H9 (cell line): Measurements from ENCODE around the gene RSPH9. TPM values are rescaled to one million over a fixed set of nuclear protein-coding genes. Genes with fewer than 3 reads are reported as not detected.

Experiments used
- DNase-seq: peaks from one replicate; pipeline ENCODE4 v3.0.0-alpha.2; 2017
- H2AFZ ChIP-seq: one replicate; pipeline ENCODE4 v1.6.1; 2013; ENCODE audit warnings: mild to moderate bottlenecking, low read length, control low read depth, moderate library complexity
- H2AK5ac ChIP-seq: 2 replicates; pipeline ENCODE4 v1.6.1; 2013; ENCODE audit warnings: low read length, control low read depth, mixed read lengths; ENCODE audit not compliant: insufficient read length
- H2BK120ac ChIP-seq: one replicate; pipeline ENCODE4 v1.6.1; 2013; ENCODE audit warnings: low read depth, mild to moderate bottlenecking, low read length, control low read depth, inconsistent platforms; ENCODE audit not compliant: poor library complexity, severe bottlenecking
- H2BK12ac ChIP-seq: 2 replicates; pipeline ENCODE4 v1.6.1; 2013; ENCODE audit warnings: low read length, control low read depth, mixed read lengths, low read depth; ENCODE audit not compliant: insufficient read length
- H2BK15ac ChIP-seq: 2 replicates; pipeline ENCODE4 v1.6.1; 2013; ENCODE audit warnings: low read depth, low read length, control low read depth
- H2BK20ac ChIP-seq: one replicate; pipeline ENCODE4 v1.6.1; 2013; ENCODE audit warnings: low read depth, mild to moderate bottlenecking, low read length, control low read depth, inconsistent platforms; ENCODE audit not compliant: poor library complexity, severe bottlenecking
- H2BK5ac ChIP-seq: 2 replicates; pipeline ENCODE4 v1.6.1; 2013; ENCODE audit warnings: low read length, control low read depth, mixed read lengths; ENCODE audit not compliant: insufficient read length
- H3K14ac ChIP-seq: 2 replicates; pipeline ENCODE4 v1.6.1; 2013; ENCODE audit warnings: low read length, control low read depth; ENCODE audit not compliant: insufficient read depth
- H3K18ac ChIP-seq: 2 replicates; pipeline ENCODE4 v1.6.1; 2013; ENCODE audit warnings: low read depth, mild to moderate bottlenecking, mixed read lengths, low read length, control low read depth; ENCODE audit not compliant: insufficient read length
- H3K23ac ChIP-seq: 2 replicates; pipeline ENCODE4 v1.6.1; 2013; ENCODE audit warnings: low read length, control low read depth, mixed read lengths, low read depth; ENCODE audit not compliant: insufficient read length
- H3K23me2 ChIP-seq: 2 replicates; pipeline ENCODE4 v1.6.1; 2013; ENCODE audit warnings: low read depth, mild to moderate bottlenecking, mixed read lengths, low read length, control low read depth; ENCODE audit not compliant: insufficient read length, poor library complexity, severe bottlenecking
- H3K27ac ChIP-seq: 2 replicates; pipeline ENCODE4 v1.5.1; 2013; ENCODE audit warnings: low read length, control low read depth, mixed read lengths, low read depth; ENCODE audit not compliant: insufficient read length
- H3K27me3 ChIP-seq: 2 replicates; pipeline ENCODE4 v1.6.1; 2013; ENCODE audit warnings: low read length, control low read depth, inconsistent platforms; ENCODE audit not compliant: insufficient read depth
- H3K4ac ChIP-seq: 2 replicates; pipeline ENCODE4 v1.6.1; 2013; ENCODE audit warnings: low read depth, mild to moderate bottlenecking, control low read depth, inconsistent platforms, low read length, moderate library complexity
- H3K4me1 ChIP-seq: 2 replicates; pipeline ENCODE4 v1.6.1; 2013; ENCODE audit warnings: low read length, control low read depth, inconsistent platforms; ENCODE audit not compliant: insufficient read depth
- H3K4me2 ChIP-seq: 2 replicates; pipeline ENCODE4 v1.6.1; 2013; ENCODE audit warnings: low read length, control low read depth, mixed read lengths; ENCODE audit not compliant: insufficient read length, insufficient read depth
- H3K56ac ChIP-seq: 2 replicates; pipeline ENCODE4 v1.6.1; 2013; ENCODE audit warnings: low read depth, mild to moderate bottlenecking, mixed read lengths, low read length, control low read depth; ENCODE audit not compliant: insufficient read length
- H3K79me1 ChIP-seq: 2 replicates; pipeline ENCODE4 v1.6.1; 2013; ENCODE audit warnings: low read depth, mild to moderate bottlenecking, moderate library complexity, low read length, control low read depth, inconsistent platforms; ENCODE audit not compliant: insufficient read depth, poor library complexity, severe bottlenecking
- H3K79me2 ChIP-seq: 2 replicates; pipeline ENCODE4 v1.6.1; 2013; ENCODE audit warnings: low read length, control low read depth, inconsistent platforms; ENCODE audit not compliant: insufficient read depth
- H3K9ac ChIP-seq: 2 replicates; pipeline ENCODE4 v1.6.1; 2013; ENCODE audit warnings: low read length, control low read depth, mixed read lengths; ENCODE audit not compliant: insufficient read length; ENCODE audit errors: extremely low read depth
- H3K9me3 ChIP-seq: one replicate; pipeline ENCODE4 v1.6.1; 2013; ENCODE audit warnings: low read depth, low read length, inconsistent platforms; ENCODE audit not compliant: control insufficient read depth
- H3T11ph ChIP-seq: one replicate; pipeline ENCODE4 v1.6.1; 2013; ENCODE audit warnings: mild to moderate bottlenecking, low read length, control low read depth, inconsistent platforms
- H4K20me1 ChIP-seq: one replicate; pipeline ENCODE4 v1.6.1; 2013; ENCODE audit not compliant: control insufficient read depth, insufficient read length, insufficient read depth
- H4K5ac ChIP-seq: 2 replicates; pipeline ENCODE4 v1.6.1; 2013; ENCODE audit warnings: low read depth, mild to moderate bottlenecking, mixed read lengths, low read length, control low read depth; ENCODE audit not compliant: insufficient read length
- H4K8ac ChIP-seq: replicated peaks from 2 replicates; pipeline ENCODE4 v1.6.1; 2013; ENCODE audit warnings: low read length, control low read depth, mixed read lengths, low read depth; ENCODE audit not compliant: insufficient read length
- H4K91ac ChIP-seq: 2 replicates; pipeline ENCODE4 v1.6.1; 2013; ENCODE audit warnings: low read depth, mild to moderate bottlenecking, moderate library complexity, mixed read lengths, low read length, control low read depth; ENCODE audit not compliant: insufficient read length
- H3K27ac Mint-ChIP-seq, 3 experiments: 2 replicates in 2 of 3; 3 replicates in 1 of 3; pipeline ENCODE4 v1.8.0; 2020 to 2021; ENCODE audit warnings: mixed read lengths in 3 of 3, mild to moderate bottlenecking in 1 of 3, moderate library complexity in 1 of 3
- H3K27me3 Mint-ChIP-seq: 2 replicates; pipeline ENCODE4 v1.8.0; 2021; ENCODE audit warnings: low read depth, mild to moderate bottlenecking, moderate library complexity, mixed read lengths
- H3K36me3 Mint-ChIP-seq, 3 experiments: 2 replicates in 2 of 3; 3 replicates in 1 of 3; pipeline ENCODE4 v1.8.0; 2020 to 2021; ENCODE audit warnings: low read depth in 3 of 3, mixed read lengths in 3 of 3; ENCODE audit not compliant: insufficient read depth in 1 of 3
- H3K4me1 Mint-ChIP-seq, 2 experiments: 2 replicates each; pipeline ENCODE4 v1.8.0; 2020; ENCODE audit warnings: mixed read lengths in 2 of 2
- H3K4me3 Mint-ChIP-seq, 2 experiments: 2 replicates in 1 of 2; 3 replicates in 1 of 2; pipeline ENCODE4 v1.8.0; 2020 to 2021; ENCODE audit warnings: mild to moderate bottlenecking in 2 of 2, mixed read lengths in 2 of 2, moderate library complexity in 1 of 2
- H3K9me3 Mint-ChIP-seq, 2 experiments: 2 replicates in 1 of 2; 3 replicates in 1 of 2; pipeline ENCODE4 v1.8.0; 2020; ENCODE audit warnings: mild to moderate bottlenecking in 2 of 2, mixed read lengths in 2 of 2, moderate library complexity in 1 of 2
- CTCF ChIP-seq: fragments of 200-600 bp; sonication (generic); conservative IDR thresholded peaks from 3 replicates; pipeline ENCODE4 v1.8.0; 2021; ENCODE audit warnings: antibody characterized with exemption, mild to moderate bottlenecking
- WGBS: extraction: QIAGEN DNeasy Blood & Tissue Kit; methylation state at CpG from one replicate; pipeline ENCODE4 v1.1.7; 2013; ENCODE audit warnings: missing lambda C conversion rate, low lambda C conversion rate, mixed read lengths; ENCODE audit not compliant: insufficient read length; ENCODE audit errors: extremely low coverage; 5-methylcytosine and 5-hydroxymethylcytosine counted together
- total RNA-seq: library from RNA; stranded (reverse); gene quantifications from 2 replicates; pipeline ENCODE4 v1.2.1, GENCODE V29; 2021

RSPH9 gene
- total RNA-seq, 1 experiment from 2014 or later = 0.39 TPM

- Histone ChIP-seq H2BK5ac (no peak overlapping the region), H3K56ac (no peak overlapping the region), H3K79me2 (no peaks in the 10 kb centered on the region), H3K79me1 (no peaks in the 10 kb centered on the region), H4K20me1 (no peaks in the 10 kb centered on the region), H2AFZ (no peak overlapping the region), H2AK5ac (no peak overlapping the region), H3K4me1 (peaks cover 2% of the 10 kb centered on the region; the same call in 1 of the 2 replicates), H3K23ac (no peak overlapping the region), H3T11ph (no peak overlapping the region), H3K4me2 (no peak overlapping the region), H3K14ac (no peak overlapping the region), H3K9me3 (no peaks in the 10 kb centered on the region), H4K91ac (no peak overlapping the region), H4K5ac (no peak overlapping the region), H4K8ac (no peak overlapping the region), H2BK120ac (no peak overlapping the region), H3K4ac (no peak overlapping the region), H3K23me2 (no peaks in the 10 kb centered on the region), H2BK12ac (no peak overlapping the region), H2BK15ac (no peak overlapping the region), H3K9ac (no peak overlapping the region), H3K27ac (no peak overlapping the region), H3K27me3 (no peaks in the 10 kb centered on the region), H2BK20ac (no peak overlapping the region), H3K18ac (no peak overlapping the region)
- peak overlapping the region; percentile 85 to 93 (median 91); a peak in 4 of 7 replicates for H3K27ac Mint-ChIP-seq
- H3K9me3 Mint-ChIP-seq = no peaks in the 10 kb centered on the region; a peak in 1 of 5 replicates
- H3K36me3 Mint-ChIP-seq = 0 out of 7 replicates have a peak, but pooled peaks cover 0 to 4% (median 0%) of the 10 kb centered on the region in 3 experiments
- no peak for TF ChIP-seq CTCF
- no peak overlapping the region for H3K4me3 Mint-ChIP-seq
- peaks cover 49 to 62% of the 10 kb centered on the region in 2 experiments for H3K4me1 Mint-ChIP-seq
- DNase-seq = no peak
- no CpG with 5 or more reads among the region's 7 CpGs for WGBS
- peaks cover 7% of the 10 kb centered on the region for H3K27me3 Mint-ChIP-seq
Observed at GRCh38 chr6:43709654-43710303, 64.9 kb downstream of the RSPH9 start.
